Stimulated activated CD8-positive, alpha-beta memory T cell treated with anti-CD3 and anti-CD28 coated beads, Interleukin-7, amount 100 ng/mL, for 48 hours (primary cell): ENCODE measurements around the gene TNFAIP1.
A peak's percentile ranks its signal among the peaks of the same experiment; 100 is the strongest.

Experiments
- DNase-seq, 2 donors: peaks; one replicate each; pipeline ENCODE4 v3.0.0-alpha.2; 2020; ENCODE audit warnings: low read depth in 1 of 2; ENCODE audit errors: extremely low read depth in 1 of 2

Gene TNFAIP1

GRCh38 chr17:28370035-28370743 lies 34.6 kb downstream of the TNFAIP1 start, which contains the start of gene VTN:
Gene VTN, minus strand, starts transcription at chr17:28370307. Its CDS starts 104 bp downstream, at chr17:28370203.
- DNase-seq: no peak

- DNase-seq: no peak
Observed at GRCh38 chr17:28370744-28371103, 35.2 kb downstream of the TNFAIP1 start.

GRCh38 chr17:28371245-28372202 lies 36.0 kb downstream of the TNFAIP1 start, which contains the start of gene SARM1:
Gene SARM1, plus strand, starts transcription at chr17:28371694. Its CDS starts 339 bp downstream, at chr17:28372033.
- peak; percentile 78 to 91 for DNase-seq

GRCh38 chr17:28372203-28372944 lies 36.8 kb downstream of the TNFAIP1 start:
- DNase-seq: no peak

DNA sequence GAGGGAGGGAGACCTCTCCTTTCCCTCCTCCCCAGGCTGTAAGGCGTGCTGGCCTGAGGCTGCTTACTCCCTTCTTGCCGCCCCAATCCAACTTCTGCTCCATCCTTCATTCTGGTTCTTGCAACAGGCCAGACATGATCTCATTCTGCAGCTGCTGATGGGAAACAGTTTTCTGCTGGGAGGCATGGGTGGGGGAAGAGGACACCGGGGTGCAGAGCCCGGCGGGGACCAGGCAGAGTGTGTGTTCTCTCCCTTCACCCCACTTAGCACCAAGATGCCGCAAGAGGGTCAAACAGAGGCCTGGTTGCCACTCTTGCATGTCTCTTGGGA lies 37.3 kb downstream of the TNFAIP1 start:
- DNase-seq: no peak

- no peak for DNase-seq
Observed at GRCh38 chr17:28379814-28380801, 44.5 kb downstream of the TNFAIP1 start.

DNA sequence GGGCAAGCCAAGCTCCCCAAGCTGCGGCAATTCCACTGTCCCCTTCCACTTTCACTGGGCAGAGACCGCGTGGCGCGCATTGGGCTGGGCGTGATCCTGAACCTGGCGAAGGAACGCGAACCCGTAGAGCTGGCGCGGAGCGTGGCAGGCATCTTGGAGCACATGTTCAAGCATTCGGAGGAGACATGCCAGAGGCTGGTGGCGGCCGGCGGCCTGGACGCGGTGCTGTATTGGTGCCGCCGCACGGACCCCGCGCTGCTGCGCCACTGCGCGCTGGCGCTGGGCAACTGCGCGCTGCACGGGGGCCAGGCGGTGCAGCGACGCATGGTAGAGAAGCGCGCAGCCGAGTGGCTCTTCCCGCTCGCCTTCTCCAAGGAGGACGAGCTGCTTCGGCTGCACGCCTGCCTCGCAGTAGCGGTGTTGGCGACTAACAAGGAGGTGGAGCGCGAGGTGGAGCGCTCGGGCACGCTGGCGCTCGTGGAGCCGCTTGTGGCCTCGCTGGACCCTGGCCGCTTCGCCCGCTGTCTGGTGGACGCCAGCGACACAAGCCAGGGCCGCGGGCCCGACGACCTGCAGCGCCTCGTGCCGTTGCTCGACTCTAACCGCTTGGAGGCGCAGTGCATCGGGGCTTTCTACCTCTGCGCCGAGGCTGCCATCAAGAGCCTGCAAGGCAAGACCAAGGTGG lies 45.7 kb downstream of the TNFAIP1 start:
- DNase-seq: no peak

- DNase-seq: peak; percentile 41 to 47
Observed at GRCh38 chr17:28384281-28385036, 48.9 kb downstream of the TNFAIP1 start.

DNA sequence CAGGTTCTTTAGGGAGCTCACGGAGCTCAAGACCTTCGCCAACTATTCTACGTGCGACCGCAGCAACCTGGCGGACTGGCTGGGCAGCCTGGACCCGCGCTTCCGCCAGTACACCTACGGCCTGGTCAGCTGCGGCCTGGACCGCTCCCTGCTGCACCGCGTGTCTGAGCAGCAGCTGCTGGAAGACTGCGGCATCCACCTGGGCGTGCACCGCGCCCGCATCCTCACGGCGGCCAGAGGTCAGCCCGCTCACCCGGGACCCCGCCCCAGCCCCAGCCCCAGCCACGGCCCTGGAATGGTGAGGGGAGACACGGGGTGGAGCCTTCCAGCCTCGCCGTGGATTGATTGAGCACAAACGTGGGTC lies 49.5 kb downstream of the TNFAIP1 start:
- DNase-seq: no peak

GRCh38 chr17:28385406-28385805 lies 49.8 kb downstream of the TNFAIP1 start:
- DNase-seq: no peak

GRCh38 chr17:28386391-28386790 lies 50.8 kb downstream of the TNFAIP1 start:
- DNase-seq: no peak

- no peak for DNase-seq
Observed at GRCh38 chr17:28388106-28388505, 52.5 kb downstream of the TNFAIP1 start.

- DNase-seq: no peak
Observed at GRCh38 chr17:28390141-28390540, 54.6 kb downstream of the TNFAIP1 start.

- DNase-seq: no peak
Observed at GRCh38 chr17:28390563-28390962, 55.0 kb downstream of the TNFAIP1 start.

GRCh38 chr17:28390984-28391383 lies 55.4 kb downstream of the TNFAIP1 start:
- no peak for DNase-seq

- DNase-seq: no peak
Observed at GRCh38 chr17:28391401-28391800, 55.8 kb downstream of the TNFAIP1 start.

DNA sequence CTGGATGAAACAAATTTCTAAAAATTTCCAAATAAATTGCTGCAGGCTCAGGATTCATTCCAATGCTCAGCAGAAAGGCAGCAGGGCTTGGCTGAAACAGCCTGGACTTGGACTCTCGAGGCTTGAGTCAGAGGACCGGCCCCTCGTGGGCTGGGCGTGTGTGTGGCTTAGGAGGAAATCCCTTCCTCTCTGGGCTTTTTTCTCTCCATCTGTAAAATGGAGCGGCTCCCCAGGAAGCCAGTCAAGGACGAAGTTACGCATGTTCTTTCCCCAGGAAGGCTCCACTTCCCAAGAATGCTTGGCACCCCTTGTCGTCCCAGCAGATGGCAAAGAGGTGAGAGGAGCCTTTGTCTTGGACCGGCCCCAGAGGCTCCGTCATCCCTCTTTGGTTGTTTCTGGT lies 56.9 kb downstream of the TNFAIP1 start:
- no peak for DNase-seq

DNA sequence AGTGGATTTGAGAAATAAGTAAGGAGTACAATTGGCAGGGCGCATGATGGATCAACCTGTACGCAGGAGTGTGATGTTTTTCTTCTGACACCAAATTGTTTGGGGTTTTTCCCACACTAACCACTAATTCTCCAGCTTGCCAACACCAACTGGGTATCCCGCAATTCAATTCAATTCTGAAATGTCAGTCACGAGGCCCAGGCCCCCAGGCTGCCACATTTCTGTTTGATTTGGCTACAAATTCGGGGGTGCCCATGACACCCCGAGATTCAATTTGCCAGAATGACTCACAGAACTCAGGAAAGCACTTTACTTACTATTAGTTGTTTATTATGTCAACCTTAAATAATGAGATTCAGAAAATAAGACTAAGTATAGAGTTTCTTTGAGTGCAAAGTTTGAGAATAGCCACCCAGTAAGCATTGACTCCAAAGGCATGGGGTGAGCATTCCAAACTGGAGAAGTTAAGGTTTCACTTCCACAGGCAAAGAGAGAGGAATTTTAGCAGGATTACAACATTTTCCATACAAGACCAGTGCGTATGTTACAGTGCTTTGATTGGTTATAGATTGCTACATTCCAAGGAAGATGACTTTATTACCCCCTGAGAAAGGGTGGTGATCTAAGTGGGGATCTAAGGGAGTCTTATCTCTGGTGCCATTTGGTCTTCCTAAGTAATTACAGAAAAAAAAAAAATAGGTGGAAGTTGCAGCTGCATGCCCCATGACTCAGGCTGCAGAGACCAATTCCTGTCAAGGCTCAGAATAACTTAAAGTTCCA lies 59.0 kb downstream of the TNFAIP1 start:
- no peak for DNase-seq
